ENCODE data around the gene RILPL2.
"Not testable (repeated sequence)": the region's sequence is repeated elsewhere in the genome, so short reads cannot be mapped to it uniquely, and the experiment has no call there.

Gene RILPL2

GRCh38 chr12:123401753-123402683, 34.5 kb downstream of the RILPL2 start:
- DNase-seq, result no peak

GRCh38 chr12:123399255-123399617, 37.2 kb downstream of the RILPL2 start:
- DNase-seq, result no peak

GRCh38 chr12:123398550-123399254, 37.8 kb downstream of the RILPL2 start:
- DNase-seq, result peak; percentile 79

GRCh38 chr12:123398177-123398549, 38.3 kb downstream of the RILPL2 start:
- no peak for DNase-seq

GRCh38 chr12:123397400-123397799, 39.1 kb downstream of the RILPL2 start:
- DNase-seq, result no peak

- no peak for DNase-seq
These were observed 39.5 kb downstream of the RILPL2 start for GRCh38 chr12:123396954-123397353.

- DNase-seq, result no peak
These were observed 39.9 kb downstream of the RILPL2 start for GRCh38 chr12:123396543-123396942.

GRCh38 chr12:123395236-123395635, 41.2 kb downstream of the RILPL2 start:
- DNase-seq, result no peak

- no peak for DNase-seq
These were observed 42.7 kb downstream of the RILPL2 start for GRCh38 chr12:123393747-123394146.

GRCh38 chr12:123391546-123392343, 44.7 kb downstream of the RILPL2 start:
- no peak for DNase-seq

GRCh38 chr12:123390498-123391426, 45.7 kb downstream of the RILPL2 start:
- DNase-seq, result no peak

GRCh38 chr12:123389560-123390351, 46.7 kb downstream of the RILPL2 start:
- DNase-seq, result peak; percentile 46

- DNase-seq, result no peak
These were observed 47.4 kb downstream of the RILPL2 start for GRCh38 chr12:123388951-123389559.

GRCh38 chr12:123388177-123388950, 48.1 kb downstream of the RILPL2 start:
- DNase-seq, result peak; percentile 74

- no peak for DNase-seq
These were observed 48.8 kb downstream of the RILPL2 start for GRCh38 chr12:123387508-123388176.

- not testable (repeated sequence) for DNase-seq
These were observed 50.9 kb downstream of the RILPL2 start for GRCh38 chr12:123385536-123385935.

- DNase-seq, result peak; percentile 69
These were observed 51.5 kb downstream of the RILPL2 start for GRCh38 chr12:123384994-123385376.

- peak; percentile 46 for DNase-seq
These were observed 52.0 kb downstream of the RILPL2 start for GRCh38 chr12:123384318-123384993.

GRCh38 chr12:123382684-123383083, 53.8 kb downstream of the RILPL2 start:
- DNase-seq, result no peak

All from EL (cell line).